GM12801 (cell line): ENCODE measurements around the gene KCNMB2.

Source experiments
- CTCF ChIP-seq: IDR thresholded peaks from one replicate; pipeline ENCODE4 v1.5.1; 2011; ENCODE audit warnings: control low read depth; ENCODE audit not compliant: insufficient read length; ENCODE audit errors: extremely low read depth

KCNMB2 gene

GRCh38 chr3:178536211-178537079 lies at the start of gene KCNMB2:
TSS of gene KCNMB2 (plus strand) at chr3:178536436.
- TF ChIP-seq CTCF, result no peak

GRCh38 chr3:178486903-178487302 lies 49.3 kb upstream of the KCNMB2 start:
- no peak for TF ChIP-seq CTCF

- no peak for TF ChIP-seq CTCF
These were observed 48.5 kb upstream of the KCNMB2 start for GRCh38 chr3:178487752-178488151.

- no peak for TF ChIP-seq CTCF
These were observed 44.5 kb upstream of the KCNMB2 start for GRCh38 chr3:178491751-178492150.

- no peak for TF ChIP-seq CTCF
These were observed 43.7 kb upstream of the KCNMB2 start for GRCh38 chr3:178492491-178492890.

GRCh38 chr3:178494386-178494785 lies 41.9 kb upstream of the KCNMB2 start:
- no peak for TF ChIP-seq CTCF

GRCh38 chr3:178496911-178497310 lies 39.3 kb upstream of the KCNMB2 start:
- TF ChIP-seq CTCF, result no peak
